ENCODE measurements around the gene GNAO1. TPM values are rescaled to one million over a fixed set of nuclear protein-coding genes. Genes with fewer than 3 reads are reported as not detected.
A peak's percentile ranks its signal among the peaks of the same experiment; 100 is the strongest.

Gene GNAO1
- polyA plus RNA-seq, 4 donors = 0.81 to 8.2 (median 3.2) TPM

GRCh38 chr16:56193951-56194726 lies 2.9 kb downstream of the GNAO1 start:
- no peak for FAIRE-seq

GRCh38 chr16:56195151-56195550 lies 3.9 kb downstream of the GNAO1 start:
- peaks cover 0 to 55% (median 17%) of the 10 kb centered on the region in 3 donors for H3K27me3 ChIP-seq (ENCODE audit: control insufficient read depth in 3 of 3, insufficient read depth in 3 of 3, low read length in 3 of 3)
- no peak for DNase-seq
- WGBS, 3 donors = 52 to 74% (median 60%) methylated on average over 2 of the region's 2 CpGs
- no peaks in the 10 kb centered on the region for H3K9me3 ChIP-seq (ENCODE audit: control insufficient read depth in 2 of 2, insufficient read depth in 1 of 2, low read depth in 1 of 2, low read length in 1 of 2)
- no peaks in the 10 kb centered on the region for H3K36me3 ChIP-seq (ENCODE audit: control insufficient read depth in 3 of 3, insufficient read depth in 2 of 3, low read depth in 1 of 3, low read length in 3 of 3)
- no peak overlapping the region for H3K4me3 ChIP-seq (ENCODE audit: low read depth in 1 of 3, low read length in 3 of 3)
- H3K27ac ChIP-seq (ENCODE audit: low read depth in 1 of 3, low read length in 2 of 3) = no peak overlapping the region
- H3K4me1 ChIP-seq (ENCODE audit: control insufficient read depth in 3 of 3, insufficient read depth in 2 of 3, low read depth in 1 of 3, low read length in 2 of 3) = peaks cover 0 to 5% (median 4%) of the 10 kb centered on the region in 3 donors
- no peak for FAIRE-seq

More at GRCh38 chr16:56193951-56194726, 2.9 kb downstream of the GNAO1 start:
- Histone ChIP-seq H3K9me3 (ENCODE audit: control insufficient read depth in 2 of 2, insufficient read depth in 1 of 2, low read depth in 1 of 2, low read length in 1 of 2) (no peaks in the 10 kb centered on the region), H3K27me3 (ENCODE audit: control insufficient read depth in 3 of 3, insufficient read depth in 3 of 3, low read length in 3 of 3) (peaks cover 0 to 64% (median 17%) of the 10 kb centered on the region in 3 donors), H3K4me1 (ENCODE audit: control insufficient read depth in 3 of 3, insufficient read depth in 2 of 3, low read depth in 1 of 3, low read length in 2 of 3) (peaks cover 0 to 5% (median 4%) of the 10 kb centered on the region in 3 donors), H3K36me3 (ENCODE audit: control insufficient read depth in 3 of 3, insufficient read depth in 2 of 3, low read depth in 1 of 3, low read length in 3 of 3) (no peaks in the 10 kb centered on the region), H3K4me3 (ENCODE audit: low read depth in 1 of 3, low read length in 3 of 3) (peak overlapping the region in 2 of 3 donors; percentile 27 to 48), H3K27ac (ENCODE audit: low read depth in 1 of 3, low read length in 2 of 3) (peak overlapping the region in 1 of 3 donors; percentile 34)
- 5 to 10% (median 6%) methylated on average over 48 of the region's 48 CpGs for WGBS, 3 donors
- DNase-seq = peak; percentile 56 to 87

GRCh38 chr16:56196381-56196780 lies 5.1 kb downstream of the GNAO1 start:
- DNase-seq = no peak
- no peaks in the 10 kb centered on the region for H3K9me3 ChIP-seq (ENCODE audit: control insufficient read depth in 2 of 2, insufficient read depth in 1 of 2, low read depth in 1 of 2, low read length in 1 of 2)
- 86 to 92% (median 92%) methylated on average over 5 of the region's 5 CpGs for WGBS, 3 donors
- no peak for FAIRE-seq
- no peak overlapping the region for H3K27ac ChIP-seq (ENCODE audit: low read depth in 1 of 3, low read length in 2 of 3)
- no peaks in the 10 kb centered on the region for H3K36me3 ChIP-seq (ENCODE audit: control insufficient read depth in 3 of 3, insufficient read depth in 2 of 3, low read depth in 1 of 3, low read length in 3 of 3)
- peaks cover 0 to 48% (median 17%) of the 10 kb centered on the region in 3 donors for H3K27me3 ChIP-seq (ENCODE audit: control insufficient read depth in 3 of 3, insufficient read depth in 3 of 3, low read length in 3 of 3)
- H3K4me1 ChIP-seq (ENCODE audit: control insufficient read depth in 3 of 3, insufficient read depth in 2 of 3, low read depth in 1 of 3, low read length in 2 of 3) = peaks cover 0 to 5% (median 4%) of the 10 kb centered on the region in 3 donors
- no peak overlapping the region for H3K4me3 ChIP-seq (ENCODE audit: low read depth in 1 of 3, low read length in 3 of 3)

- FAIRE-seq = no peak
Observed at GRCh38 chr16:56197192-56197992, 6.1 kb downstream of the GNAO1 start.

GRCh38 chr16:56198006-56198754 lies 6.9 kb downstream of the GNAO1 start:
- no peak overlapping the region for H3K4me3 ChIP-seq (ENCODE audit: low read depth in 1 of 3, low read length in 3 of 3)
- H3K4me1 ChIP-seq (ENCODE audit: control insufficient read depth in 3 of 3, insufficient read depth in 2 of 3, low read depth in 1 of 3, low read length in 2 of 3) = peaks cover 0 to 14% (median 4%) of the 10 kb centered on the region in 3 donors
- H3K36me3 ChIP-seq (ENCODE audit: control insufficient read depth in 3 of 3, insufficient read depth in 2 of 3, low read depth in 1 of 3, low read length in 3 of 3) = no peaks in the 10 kb centered on the region
- peaks cover 0 to under 1% of the 10 kb centered on the region in 2 donors for H3K9me3 ChIP-seq (ENCODE audit: control insufficient read depth in 2 of 2, insufficient read depth in 1 of 2, low read depth in 1 of 2, low read length in 1 of 2)
- no peak overlapping the region for H3K27ac ChIP-seq (ENCODE audit: low read depth in 1 of 3, low read length in 2 of 3)
- peaks cover 0 to 33% (median 14%) of the 10 kb centered on the region in 3 donors for H3K27me3 ChIP-seq (ENCODE audit: control insufficient read depth in 3 of 3, insufficient read depth in 3 of 3, low read length in 3 of 3)
- FAIRE-seq (no peak), DNase-seq (no peak)

More at GRCh38 chr16:56197192-56197992, 6.1 kb downstream of the GNAO1 start:
- peaks cover 0 to 12% (median 4%) of the 10 kb centered on the region in 3 donors for H3K4me1 ChIP-seq (ENCODE audit: control insufficient read depth in 3 of 3, insufficient read depth in 2 of 3, low read depth in 1 of 3, low read length in 2 of 3)
- 50 to 72% (median 64%) methylated on average over 11 of the region's 11 CpGs for WGBS, 3 donors
- H3K4me3 ChIP-seq (ENCODE audit: low read depth in 1 of 3, low read length in 3 of 3) = no peak overlapping the region
- DNase-seq = no peak
- H3K9me3 ChIP-seq (ENCODE audit: control insufficient read depth in 2 of 2, insufficient read depth in 1 of 2, low read depth in 1 of 2, low read length in 1 of 2) = no peaks in the 10 kb centered on the region
- no peak overlapping the region for H3K27ac ChIP-seq (ENCODE audit: low read depth in 1 of 3, low read length in 2 of 3)
- H3K27me3 ChIP-seq (ENCODE audit: control insufficient read depth in 3 of 3, insufficient read depth in 3 of 3, low read length in 3 of 3) = peaks cover 0 to 41% (median 17%) of the 10 kb centered on the region in 3 donors
- no peaks in the 10 kb centered on the region for H3K36me3 ChIP-seq (ENCODE audit: control insufficient read depth in 3 of 3, insufficient read depth in 2 of 3, low read depth in 1 of 3, low read length in 3 of 3)

- DNase-seq = no peak
- H3K4me1 ChIP-seq (ENCODE audit: control insufficient read depth in 3 of 3, insufficient read depth in 2 of 3, low read depth in 1 of 3, low read length in 2 of 3) = peaks cover 0 to 13% (median 4%) of the 10 kb centered on the region in 3 donors
- H3K27me3 ChIP-seq (ENCODE audit: control insufficient read depth in 3 of 3, insufficient read depth in 3 of 3, low read length in 3 of 3) = peaks cover 0 to 28% (median 8%) of the 10 kb centered on the region in 3 donors
- H3K36me3 ChIP-seq (ENCODE audit: control insufficient read depth in 3 of 3, insufficient read depth in 2 of 3, low read depth in 1 of 3, low read length in 3 of 3) = no peaks in the 10 kb centered on the region
- no peak overlapping the region for H3K4me3 ChIP-seq (ENCODE audit: low read depth in 1 of 3, low read length in 3 of 3)
- no peak for FAIRE-seq
- H3K27ac ChIP-seq (ENCODE audit: low read depth in 1 of 3, low read length in 2 of 3) = no peak overlapping the region
- H3K9me3 ChIP-seq (ENCODE audit: control insufficient read depth in 2 of 2, insufficient read depth in 1 of 2, low read depth in 1 of 2, low read length in 1 of 2) = peaks cover 0 to 2% of the 10 kb centered on the region in 2 donors
- WGBS, 3 donors = 50 to 69% (median 59%) methylated on average over 4 of the region's 4 CpGs
Observed at GRCh38 chr16:56198755-56199114, 7.4 kb downstream of the GNAO1 start.

GRCh38 chr16:56199164-56199563 lies 7.9 kb downstream of the GNAO1 start:
- Histone ChIP-seq H3K4me3 (ENCODE audit: low read depth in 1 of 3, low read length in 3 of 3) (no peak overlapping the region), H3K27me3 (ENCODE audit: control insufficient read depth in 3 of 3, insufficient read depth in 3 of 3, low read length in 3 of 3) (peaks cover 0 to 23% (median 4%) of the 10 kb centered on the region in 3 donors), H3K4me1 (ENCODE audit: control insufficient read depth in 3 of 3, insufficient read depth in 2 of 3, low read depth in 1 of 3, low read length in 2 of 3) (peaks cover 0 to 9% (median under 1%) of the 10 kb centered on the region in 3 donors), H3K36me3 (ENCODE audit: control insufficient read depth in 3 of 3, insufficient read depth in 2 of 3, low read depth in 1 of 3, low read length in 3 of 3) (no peaks in the 10 kb centered on the region), H3K27ac (ENCODE audit: low read depth in 1 of 3, low read length in 2 of 3) (no peak overlapping the region), H3K9me3 (ENCODE audit: control insufficient read depth in 2 of 2, insufficient read depth in 1 of 2, low read depth in 1 of 2, low read length in 1 of 2) (peaks cover 0 to 2% of the 10 kb centered on the region in 2 donors)
- DNase-seq = no peak
- no peak for FAIRE-seq
- 59 to 62% (median 60%) methylated on average over 2 of the region's 2 CpGs for WGBS, 3 donors

- DNase-seq = no peak
- WGBS, 3 donors = 32 to 80% (median 42%) methylated on average over 1 of the region's 1 CpG
- Histone ChIP-seq H3K36me3 (ENCODE audit: control insufficient read depth in 3 of 3, insufficient read depth in 2 of 3, low read depth in 1 of 3, low read length in 3 of 3) (no peaks in the 10 kb centered on the region), H3K27me3 (ENCODE audit: control insufficient read depth in 3 of 3, insufficient read depth in 3 of 3, low read length in 3 of 3) (peaks cover 0 to 11% (median 0%) of the 10 kb centered on the region in 3 donors), H3K27ac (ENCODE audit: low read depth in 1 of 3, low read length in 2 of 3) (no peak overlapping the region), H3K4me3 (ENCODE audit: low read depth in 1 of 3, low read length in 3 of 3) (no peak overlapping the region), H3K4me1 (ENCODE audit: control insufficient read depth in 3 of 3, insufficient read depth in 2 of 3, low read depth in 1 of 3, low read length in 2 of 3) (peaks cover 0 to 8% (median 0%) of the 10 kb centered on the region in 3 donors), H3K9me3 (ENCODE audit: control insufficient read depth in 2 of 2, insufficient read depth in 1 of 2, low read depth in 1 of 2, low read length in 1 of 2) (peaks cover 0 to 2% of the 10 kb centered on the region in 2 donors)
- no peak for FAIRE-seq
Observed at GRCh38 chr16:56201030-56201429, 9.7 kb downstream of the GNAO1 start.
